ENCODE data around the gene CUX1.

DNA sequence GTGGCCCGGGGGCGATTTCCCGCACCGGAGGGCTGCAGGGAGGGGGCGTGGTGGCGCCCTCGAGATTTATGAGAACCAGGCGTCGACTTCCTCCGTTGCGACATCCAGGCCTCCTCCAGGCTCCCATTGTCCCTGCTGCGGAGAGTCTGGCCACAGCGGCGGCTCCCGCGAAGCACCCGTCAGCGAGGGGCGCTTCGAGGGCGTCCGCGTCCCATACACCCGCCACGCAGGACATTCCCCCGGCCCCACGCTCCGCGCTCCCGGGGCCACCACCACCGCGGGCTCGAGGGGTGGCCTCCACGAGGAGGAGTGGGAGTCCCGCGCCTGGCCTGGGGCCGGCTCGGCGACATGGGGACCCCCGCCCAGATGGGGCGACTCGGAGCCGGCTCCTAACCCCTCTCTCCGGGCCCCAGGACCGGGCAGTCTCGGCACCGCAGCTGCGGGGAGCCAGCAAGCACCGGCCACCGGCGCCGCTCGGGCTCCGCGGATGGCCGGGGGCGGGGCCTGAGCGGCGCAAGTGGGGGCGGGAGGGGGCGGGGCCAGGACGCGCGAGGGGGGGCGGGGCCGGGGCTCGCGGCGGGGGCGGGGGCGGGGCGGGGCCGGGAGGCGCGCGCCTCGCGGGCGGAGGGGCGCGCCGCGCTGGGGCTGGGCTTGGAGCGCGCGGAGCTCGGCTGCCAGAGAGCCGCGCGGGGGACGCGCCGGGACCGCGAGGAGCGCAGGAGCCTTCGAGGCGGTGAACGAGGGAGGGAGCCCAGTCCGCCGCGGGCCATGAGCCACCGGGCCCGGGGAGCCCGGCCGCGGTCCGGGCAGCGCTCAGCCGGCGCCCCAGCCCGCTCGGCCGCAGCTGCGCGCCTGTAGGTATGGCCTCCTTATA lies 469.0 kb downstream of the CUX1 start, which contains the start of gene SH2B2:
- TF ChIP-seq CTCF (IDR thresholded peaks at IDR 0.05; ENCODE audit: borderline replicate concordance, extremely low read depth, low read length, poor library complexity, severe bottlenecking) (no peak), EZH2 (IDR thresholded peaks at IDR 0.05; ENCODE audit: borderline replicate concordance, low read depth, low read length, severe bottlenecking) (peak; percentile 79)
